CD4-positive, alpha-beta T cell treated with Interleukin-12 subunit alpha and Interleukin-12 subunit beta, for 1 hour (primary cell): ENCODE results near the gene UTP15.
A peak's percentile ranks its signal among the peaks of the same experiment; 100 is the strongest.

Experiments
- DNase-seq: peaks from one replicate; pipeline ENCODE4 v3.0.0-alpha.2; 2020

UTP15 gene

GRCh38 chr5:73625372-73625943 is 59.9 kb downstream of the UTP15 start:
- DNase-seq: no peak

GRCh38 chr5:73625944-73626811 is 60.6 kb downstream of the UTP15 start, which contains the start of gene ARHGEF28:
ARHGEF28 (plus strand) TSS chr5:73626196; CDS start chr5:73684852, 58,656 bp downstream.
- DNase-seq: peak; percentile 37

GRCh38 chr5:73626814-73627313 is 61.3 kb downstream of the UTP15 start:
- no peak for DNase-seq

GRCh38 chr5:73629456-73629855 is 63.9 kb downstream of the UTP15 start:
- no peak for DNase-seq

- no peak for DNase-seq
Measured at GRCh38 chr5:73630765-73631164, 65.2 kb downstream of the UTP15 start.

GRCh38 chr5:73631500-73631899 is 66.0 kb downstream of the UTP15 start:
- DNase-seq: no peak
